Placental epithelial cell (primary cell): ENCODE measurements around the gene TDG. TPM values are rescaled to one million over a fixed set of nuclear protein-coding genes. Genes with fewer than 3 reads are reported as not detected.

Experiments
- total RNA-seq: library from RNA; depleted of rRNA; stranded (reverse); fragments of >200 nt; gene quantifications from 2 replicates; pipeline ENCODE4 v1.2.3, GENCODE V29; 2012

Gene TDG
- total RNA-seq = 34.2 and 46.3 TPM in 2 replicates

GRCh38 chr12:103965590-103966504, at the start of gene TDG:
Gene TDG (plus strand): TSS chr12:103965872. CDS start chr12:103966038, 166 bp downstream.

GRCh38 chr12:103930034-103930786, 35.5 kb upstream of the TDG start, which contains the start of gene HSP90B1:
Gene HSP90B1 (plus strand): TSS chr12:103930410. CDS start chr12:103930516, 106 bp downstream.

Other genes starting within 250 kb of the TDG start
- 5.5 and 6.0 TPM in 2 replicates for gene NT5DC3, start 124.6 kb upstream of the TDG start, total RNA-seq
- 476 and 530 TPM in 2 replicates for gene HSP90B1, start 35.5 kb upstream of the TDG start, total RNA-seq
- 11.6 and 29.4 TPM in 2 replicates for gene GLT8D2, start 84.3 kb downstream of the TDG start, total RNA-seq
- 20.2 and 22.0 TPM in 2 replicates for gene HCFC2, start 98.7 kb downstream of the TDG start, total RNA-seq
- gene NFYB, start 172.3 kb downstream of the TDG start, total RNA-seq = 8.0 and 10.2 TPM in 2 replicates
- 28.7 and 52.4 TPM in 2 replicates for gene TXNRD1, start 249.9 kb downstream of the TDG start, total RNA-seq